Left ventricle myocardium inferior (tissue), 1 donor: ENCODE data around the gene PDE4B. TPM values are rescaled to one million over a fixed set of nuclear protein-coding genes. Genes with fewer than 3 reads are reported as not detected.

Experiments
- DNase-seq: peaks from one replicate; pipeline ENCODE4 v3.0.0-alpha.2; 2020
- H3K27ac ChIP-seq: fragments of 200-600 bp; replicated peaks from 2 replicates; pipeline ENCODE4 v1.8.0; 2021
- H3K27me3 ChIP-seq: fragments of 200-600 bp; 2 replicates; pipeline ENCODE4 v1.8.0; 2021; ENCODE audit warnings: low read depth
- H3K36me3 ChIP-seq: fragments of 200-600 bp; 2 replicates; pipeline ENCODE4 v1.8.0; 2021
- H3K4me1 ChIP-seq: fragments of 200-600 bp; 2 replicates; pipeline ENCODE4 v1.8.0; 2021
- H3K4me3 ChIP-seq: fragments of 200-600 bp; 2 replicates; pipeline ENCODE4 v1.8.0; 2021; ENCODE audit warnings: mild to moderate bottlenecking, moderate library complexity
- H3K9me3 ChIP-seq: fragments of 200-600 bp; replicated peaks from 2 replicates; pipeline ENCODE4 v1.8.0; 2021
- CTCF ChIP-seq: fragments of 200-600 bp; IDR thresholded peaks from 2 replicates; pipeline ENCODE4 v1.8.0; 2021; ENCODE audit warnings: antibody characterized with exemption, mild to moderate bottlenecking, borderline replicate concordance
- intact Hi-C: fragments of 100-400 bp; cut with micrococcal nuclease; formaldehyde crosslinking; loops from one replicate; pipeline ENCODE4 v1.11.0; 2022
- total RNA-seq: library from RNA; stranded (reverse); fragmentation: NEBNext Ultra II Directional; extraction: Animal tissue kit (Norgen Biotek cat#: 25700); gene quantifications from one replicate; pipeline ENCODE4 v1.2.1, GENCODE V29; 2021
- donor health status: DM: no; HTN: yes; CAD: no; lungs with severe emphysema.

Gene PDE4B
- total RNA-seq, 1 donor from 2014 or later, result 3.5 TPM

- intact Hi-C loops, result no loop called here
- H3K27ac ChIP-seq, result no peak overlapping the region
- no peaks in the 10 kb centered on the region for H3K36me3 ChIP-seq
- peaks cover 4% of the 10 kb centered on the region for H3K4me1 ChIP-seq
- no peak overlapping the region for H3K4me3 ChIP-seq
- no peak for TF ChIP-seq CTCF
- H3K9me3 ChIP-seq, result no peaks in the 10 kb centered on the region
- DNase-seq, result peak; percentile 12
- H3K27me3 ChIP-seq, result peaks cover 6% of the 10 kb centered on the region
Observed at GRCh38 chr1:65812065-65812464, 19.4 kb downstream of the PDE4B start.

GRCh38 chr1:65813956-65814355 lies 21.3 kb downstream of the PDE4B start:
- no peak for DNase-seq
- Histone ChIP-seq H3K36me3 (no peaks in the 10 kb centered on the region), H3K9me3 (no peaks in the 10 kb centered on the region), H3K4me3 (no peak overlapping the region), H3K27ac (no peak overlapping the region), H3K27me3 (no peaks in the 10 kb centered on the region), H3K4me1 (peaks cover 4% of the 10 kb centered on the region)
- intact Hi-C loops, result no loop called here
- TF ChIP-seq CTCF, result no peak

GRCh38 chr1:65814752-65815151 lies 22.1 kb downstream of the PDE4B start:
- no peak for TF ChIP-seq CTCF
- H3K4me1 ChIP-seq, result peaks cover 4% of the 10 kb centered on the region
- intact Hi-C loops, result no loop called here

DNA sequence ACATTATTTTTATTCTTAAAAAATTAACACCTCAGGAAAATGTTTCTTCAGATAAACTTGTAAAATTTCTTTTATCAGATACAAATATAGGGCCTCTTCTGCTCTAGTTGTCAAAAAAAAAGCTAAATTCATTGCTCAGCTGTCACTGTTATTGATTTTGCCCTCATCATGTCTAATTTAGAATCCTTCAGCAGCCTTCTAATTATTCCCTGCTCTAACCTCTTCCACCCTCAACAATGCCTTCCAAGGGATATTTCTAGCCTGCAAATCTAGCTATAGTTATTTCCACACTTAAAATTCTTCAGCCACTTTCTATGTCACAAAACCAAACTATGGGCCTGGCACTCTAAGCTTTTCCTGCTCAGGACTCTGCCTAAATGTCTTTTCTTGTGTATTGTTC lies 25.2 kb downstream of the PDE4B start:
- no peaks in the 10 kb centered on the region for H3K27me3 ChIP-seq
- no peak for TF ChIP-seq CTCF
- intact Hi-C loops, result no loop called here
- H3K27ac ChIP-seq, result no peak overlapping the region
- H3K4me1 ChIP-seq, result no peaks in the 10 kb centered on the region
- DNase-seq, result no peak
- no peaks in the 10 kb centered on the region for H3K9me3 ChIP-seq
- H3K4me3 ChIP-seq, result no peak overlapping the region
- no peaks in the 10 kb centered on the region for H3K36me3 ChIP-seq

More at GRCh38 chr1:65814752-65815151, 22.1 kb downstream of the PDE4B start:
- Histone ChIP-seq H3K9me3 (no peaks in the 10 kb centered on the region), H3K4me3 (no peak overlapping the region), H3K27ac (no peak overlapping the region), H3K36me3 (no peaks in the 10 kb centered on the region), H3K27me3 (no peaks in the 10 kb centered on the region)
- no peak for DNase-seq

- intact Hi-C loops, result no loop called here
- no peak for TF ChIP-seq CTCF
- no peak for DNase-seq
- Histone ChIP-seq H3K27ac (no peak overlapping the region), H3K4me3 (no peak overlapping the region), H3K27me3 (no peaks in the 10 kb centered on the region), H3K9me3 (no peaks in the 10 kb centered on the region), H3K36me3 (no peaks in the 10 kb centered on the region), H3K4me1 (no peaks in the 10 kb centered on the region)
Observed at GRCh38 chr1:65818966-65819365, 26.3 kb downstream of the PDE4B start.

GRCh38 chr1:65820983-65821382 lies 28.3 kb downstream of the PDE4B start:
- H3K36me3 ChIP-seq, result no peaks in the 10 kb centered on the region
- no peak overlapping the region for H3K4me3 ChIP-seq
- TF ChIP-seq CTCF, result no peak
- H3K9me3 ChIP-seq, result no peaks in the 10 kb centered on the region
- H3K27ac ChIP-seq, result no peak overlapping the region
- H3K27me3 ChIP-seq, result peaks cover 9% of the 10 kb centered on the region
- DNase-seq, result no peak
- intact Hi-C loops, result no loop called here
- no peaks in the 10 kb centered on the region for H3K4me1 ChIP-seq
